DMS53 treated with DMSO at 0.1 percent for 48 hours (cell line): ENCODE data around the gene ACADSB.

Source experiments
- DNase-seq: peaks from one replicate; lab custom pipeline; 2025; ENCODE audit not compliant: unreplicated experiment; lab: John Stamatoyannopoulos, UW

The ACADSB gene

GRCh38 chr10:123001370-123001769 lies 7.4 kb upstream of the ACADSB start:
- DNase-seq = no peak

- DNase-seq = no peak
Measured at GRCh38 chr10:123004298-123004697, 4.5 kb upstream of the ACADSB start.

- peak; percentile 46 for DNase-seq
Measured at GRCh38 chr10:123007558-123008354, 1.1 kb upstream of the ACADSB start.

- DNase-seq = no peak
Measured at GRCh38 chr10:123009105-123009820, 457 bp downstream of the ACADSB start.

DNA sequence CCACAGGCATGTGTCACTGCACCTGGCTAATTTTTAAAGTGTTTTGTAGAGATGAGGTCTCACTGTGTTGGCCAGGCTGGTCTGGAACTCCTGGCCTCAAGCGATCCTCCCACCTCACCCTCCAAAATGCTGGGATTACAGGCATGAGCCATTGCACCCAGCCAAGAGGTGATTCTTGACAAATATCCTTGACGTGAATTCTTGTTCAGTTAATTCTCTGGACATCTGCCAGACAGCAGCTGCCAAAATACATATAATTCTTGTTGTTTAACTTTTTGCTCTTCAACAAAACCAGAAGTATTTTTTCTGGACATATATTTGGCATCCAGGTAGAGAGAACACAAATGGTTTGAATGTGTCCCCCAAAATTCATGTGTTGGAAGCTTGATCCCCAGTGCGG lies 3.2 kb downstream of the ACADSB start:
- no peak for DNase-seq

- DNase-seq = no peak
Measured at GRCh38 chr10:123013456-123014419, 4.9 kb downstream of the ACADSB start.

GRCh38 chr10:123014772-123015171 lies 6.0 kb downstream of the ACADSB start:
- DNase-seq = no peak

DNA sequence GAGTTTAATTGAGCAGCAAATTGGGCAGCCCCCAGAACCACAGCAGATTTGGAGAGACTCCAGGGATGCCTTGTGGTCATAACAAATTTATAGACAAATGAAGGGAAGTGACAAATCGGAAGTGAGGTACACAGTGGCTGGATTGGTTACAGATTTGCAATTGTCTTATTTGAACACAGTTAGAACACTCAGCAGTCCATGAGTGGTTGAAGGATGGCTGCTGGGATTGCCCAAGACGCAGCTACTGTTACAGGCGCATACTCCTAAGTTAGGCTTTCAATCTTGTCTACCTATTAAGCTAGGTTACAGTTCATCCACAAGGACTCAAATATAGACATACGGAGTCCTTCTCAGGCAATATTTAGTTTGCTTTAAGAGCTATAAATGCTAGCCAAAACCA lies 7.4 kb downstream of the ACADSB start:
- no peak for DNase-seq

DNA sequence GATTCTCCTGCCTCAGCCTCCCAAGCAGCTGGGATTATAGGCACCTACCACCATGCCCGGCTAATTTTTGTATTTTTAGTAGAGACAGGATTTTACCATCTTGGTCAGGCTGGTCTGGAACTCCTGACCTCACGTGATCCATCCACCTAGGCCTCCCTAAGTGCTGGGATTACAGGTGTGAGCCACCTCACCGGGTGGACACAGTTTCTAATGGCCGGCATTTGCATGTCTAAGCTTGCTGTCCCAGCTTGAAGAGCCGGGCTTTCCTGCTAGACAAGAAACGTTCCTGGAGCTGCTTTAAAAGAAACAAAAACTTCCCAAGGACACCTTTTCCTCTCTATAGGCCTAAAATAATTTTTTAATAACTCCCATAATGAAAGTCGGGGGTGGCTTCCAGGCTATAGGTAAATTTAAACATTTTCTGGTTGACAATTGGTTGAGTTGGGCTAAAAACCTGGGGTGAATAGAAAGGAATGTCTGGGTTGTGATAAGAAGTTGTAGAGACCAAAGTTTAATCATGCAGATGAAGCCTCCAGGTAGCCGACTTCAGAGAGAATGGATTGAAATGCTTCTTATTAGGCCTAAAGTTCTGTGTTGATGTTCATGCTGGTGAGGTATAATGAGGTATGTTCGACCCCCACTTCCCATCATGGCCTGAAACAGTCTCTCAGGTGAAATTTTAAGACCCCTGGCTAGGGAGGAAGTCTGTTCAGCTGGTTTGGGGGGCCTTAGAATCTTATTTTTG lies 8.8 kb downstream of the ACADSB start:
- no peak for DNase-seq

DNA sequence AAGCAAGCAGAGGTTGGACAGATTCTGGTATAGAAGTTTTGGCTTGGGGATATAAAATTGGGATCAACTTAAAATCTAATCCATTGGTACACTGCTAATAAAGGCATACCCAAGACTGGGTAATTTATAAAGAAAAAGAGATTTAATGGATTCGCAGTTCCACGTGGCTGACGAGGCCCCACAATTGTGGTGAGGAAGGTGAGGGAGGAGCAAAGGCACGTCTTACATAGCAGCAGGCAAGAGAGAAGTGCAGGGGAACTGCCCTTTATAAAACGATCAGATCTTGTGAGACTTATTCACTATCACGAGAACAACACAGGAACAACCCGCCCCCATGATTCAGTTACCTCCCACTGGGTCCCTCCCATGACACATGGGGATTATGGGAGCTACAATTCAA lies 9.7 kb downstream of the ACADSB start:
- DNase-seq = no peak

DNA sequence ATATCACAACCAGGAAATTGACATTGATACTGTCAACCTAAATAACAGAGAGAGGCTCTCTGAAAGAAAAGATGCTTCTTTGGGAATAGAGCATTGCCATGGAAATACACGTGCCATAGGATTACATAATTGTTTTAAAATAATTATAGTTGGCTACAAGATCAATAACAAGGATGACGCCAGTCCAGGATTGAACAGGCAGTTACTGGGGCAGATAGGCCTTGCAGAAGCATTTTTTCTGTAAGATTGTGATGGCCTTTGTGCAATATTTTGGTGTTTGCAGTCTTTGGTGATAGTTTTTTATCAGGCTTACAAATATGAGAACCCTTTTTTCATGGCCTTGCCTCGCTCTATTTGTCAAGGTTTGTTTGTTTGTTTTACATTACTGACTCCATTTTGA lies 10.5 kb downstream of the ACADSB start:
- DNase-seq = no peak

DNA sequence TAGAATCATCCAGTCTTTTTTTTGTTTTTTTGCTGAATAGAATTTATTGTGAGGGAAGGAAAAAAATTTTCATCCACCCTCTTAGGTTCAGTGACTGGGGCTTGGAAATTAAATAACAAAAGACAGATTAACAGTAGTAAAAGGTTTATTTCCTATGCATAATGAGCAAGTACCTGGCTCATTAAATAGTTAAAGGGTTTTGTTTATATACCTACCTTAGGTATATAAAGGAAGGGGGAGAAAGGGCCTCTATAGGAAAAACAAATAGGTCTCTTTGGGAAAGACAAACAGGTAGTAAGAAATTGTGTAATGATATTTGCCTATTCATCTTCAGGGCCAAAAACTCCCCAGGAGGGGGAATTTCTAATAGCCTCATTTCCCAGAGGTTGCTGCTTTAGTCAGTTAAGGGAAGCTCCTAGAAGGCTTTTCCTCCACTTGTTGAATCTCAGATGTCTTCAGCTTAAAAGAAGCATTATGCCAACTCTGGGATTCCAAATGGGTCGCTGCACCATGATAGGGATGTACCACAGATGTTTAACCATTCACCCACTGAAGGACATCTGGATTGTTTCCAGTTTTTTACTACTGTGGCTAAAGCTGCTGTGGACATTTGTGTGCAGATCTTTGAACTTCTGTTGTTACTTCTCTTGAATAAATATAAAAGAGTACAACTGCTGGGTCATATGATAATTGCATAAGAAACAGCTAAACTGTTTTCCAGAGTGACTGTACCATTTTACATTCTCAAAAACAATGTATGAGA lies 11.3 kb downstream of the ACADSB start:
- DNase-seq = no peak

DNA sequence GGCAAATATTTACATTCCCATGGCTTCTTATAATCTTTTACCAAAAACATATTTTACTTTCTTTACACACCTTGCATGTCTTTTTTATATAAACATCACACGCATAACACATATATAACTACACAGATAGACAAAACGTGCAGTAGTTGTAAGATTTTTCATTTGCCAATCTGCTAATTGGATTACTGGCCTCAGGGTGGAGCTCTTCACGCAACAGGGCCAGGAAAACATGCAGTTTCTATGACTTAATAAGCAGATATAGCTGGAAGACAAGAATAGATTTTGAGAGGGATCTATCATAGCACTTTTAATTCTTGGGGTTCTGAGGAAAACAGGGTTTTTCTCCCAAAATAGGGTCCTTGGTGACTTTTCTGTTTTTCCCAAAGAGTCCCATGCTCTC lies 12.7 kb downstream of the ACADSB start:
- DNase-seq = no peak

- DNase-seq = no peak
Measured at GRCh38 chr10:123024540-123024939, 15.7 kb downstream of the ACADSB start.

GRCh38 chr10:123026302-123026701 lies 17.5 kb downstream of the ACADSB start:
- no peak for DNase-seq

GRCh38 chr10:123027861-123028260 lies 19.1 kb downstream of the ACADSB start:
- DNase-seq = no peak

DNA sequence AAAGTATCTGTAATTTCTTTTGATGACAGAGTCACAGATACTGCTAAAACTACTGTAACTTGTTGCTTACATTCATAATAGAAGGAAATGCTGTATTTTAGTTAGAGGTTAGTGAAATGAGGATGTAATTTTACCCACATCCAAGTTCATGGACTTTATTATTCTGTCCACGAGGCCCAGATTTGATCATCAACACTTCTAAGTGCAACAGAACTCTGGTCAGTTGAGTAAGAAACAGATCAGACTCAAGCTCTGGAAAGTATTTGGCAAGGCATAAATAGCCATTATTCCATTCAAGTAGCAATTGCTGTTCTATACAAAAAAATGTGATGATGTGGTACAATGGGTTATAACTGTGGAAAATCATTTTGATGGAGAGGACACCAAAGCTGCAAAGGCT lies 22.3 kb downstream of the ACADSB start:
- DNase-seq = no peak

- DNase-seq = no peak
Measured at GRCh38 chr10:123034332-123034731, 25.5 kb downstream of the ACADSB start.

GRCh38 chr10:123035467-123036086 lies 26.8 kb downstream of the ACADSB start:
- no peak for DNase-seq
